ENCODE results near the gene DBI.
"Not testable (repeated sequence)": the region's sequence is repeated elsewhere in the genome, so short reads cannot be mapped to it uniquely, and the experiment has no call there.

The DBI gene

GRCh38 chr2:119402106-119402505 lies 35.3 kb downstream of the DBI start:
- no peak for DNase-seq (ENCODE audit: low read depth, low spot score)

- DNase-seq (ENCODE audit: low read depth, low spot score) = no peak
Observed at GRCh38 chr2:119402645-119403560, 36.1 kb downstream of the DBI start.

GRCh38 chr2:119403618-119404017 lies 36.8 kb downstream of the DBI start:
- DNase-seq (ENCODE audit: low read depth, low spot score) = not testable (repeated sequence)

- DNase-seq (ENCODE audit: low read depth, low spot score) = no peak
Observed at GRCh38 chr2:119405151-119405550, 38.4 kb downstream of the DBI start.

- DNase-seq (ENCODE audit: low read depth, low spot score) = no peak
Observed at GRCh38 chr2:119407430-119408220, 40.8 kb downstream of the DBI start.

GRCh38 chr2:119408221-119408619 lies 41.4 kb downstream of the DBI start:
- no peak for DNase-seq (ENCODE audit: low read depth, low spot score)

GRCh38 chr2:119409506-119409905 lies 42.7 kb downstream of the DBI start:
- no peak for DNase-seq (ENCODE audit: low read depth, low spot score)

GRCh38 chr2:119414894-119415293 lies 48.1 kb downstream of the DBI start:
- no peak for DNase-seq (ENCODE audit: low read depth, low spot score)

- no peak for DNase-seq (ENCODE audit: low read depth, low spot score)
Observed at GRCh38 chr2:119415630-119416029, 48.9 kb downstream of the DBI start.

- DNase-seq (ENCODE audit: low read depth, low spot score) = no peak
Observed at GRCh38 chr2:119416299-119416923, 49.6 kb downstream of the DBI start.

GRCh38 chr2:119417908-119418307 lies 51.1 kb downstream of the DBI start:
- DNase-seq (ENCODE audit: low read depth, low spot score) = no peak

- DNase-seq (ENCODE audit: low read depth, low spot score) = no peak
Observed at GRCh38 chr2:119419065-119419464, 52.3 kb downstream of the DBI start.

- DNase-seq (ENCODE audit: low read depth, low spot score) = no peak
Observed at GRCh38 chr2:119419803-119420508, 53.2 kb downstream of the DBI start.

GRCh38 chr2:119421304-119421703 lies 54.5 kb downstream of the DBI start:
- DNase-seq (ENCODE audit: low read depth, low spot score) = no peak

- DNase-seq (ENCODE audit: low read depth, low spot score) = no peak
Observed at GRCh38 chr2:119421741-119422140, 55.0 kb downstream of the DBI start.
